GM13977 (cell line): ENCODE data around the gene FGD1.

Experiments used
- DNase-seq: peaks from one replicate; pipeline ENCODE4 v3.0.0; 2012; ENCODE audit warnings: low spot score
- in situ Hi-C: fragments of 300-500 bp; cut with MboI; formaldehyde crosslinking; loops from one replicate; pipeline ENCODE4 v1.12.0; 2022; ENCODE audit warnings: low sequenced_read_pairs, low pct_unique_long_range_greater_than_20kb, mixed read lengths, inconsistent platforms; ENCODE audit not compliant: unreplicated experiment
- TF ChIP-seq, protein P1 (sequence below): IDR thresholded peaks from 2 replicates; pipeline ENCODE4 v1.5.1; 2012; ENCODE audit warnings: mild to moderate bottlenecking, control low read depth; ENCODE audit not compliant: insufficient read depth; ENCODE audit errors: extremely low read depth, missing control alignments

The FGD1 gene

DNA sequence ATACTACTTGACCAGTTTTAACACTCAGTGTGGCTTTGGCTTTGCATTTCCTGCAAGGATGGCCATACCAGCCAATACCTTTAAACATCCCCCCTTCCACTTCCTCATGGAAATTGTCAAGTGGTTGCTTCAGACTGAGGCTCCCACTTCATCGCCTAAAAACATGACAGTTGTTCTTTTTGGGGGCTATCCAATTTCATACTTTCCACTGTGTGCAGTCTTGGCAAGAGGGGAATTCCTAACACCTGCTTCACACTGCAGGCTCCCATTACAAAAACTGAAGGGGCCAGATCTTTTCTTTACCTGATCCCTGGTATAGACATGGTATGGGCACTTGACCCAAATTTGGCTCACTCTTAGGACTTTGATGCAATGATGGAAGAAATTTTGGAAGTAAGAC lies 84.3 kb downstream of the FGD1 start:
- TF ChIP-seq, protein P1, sequence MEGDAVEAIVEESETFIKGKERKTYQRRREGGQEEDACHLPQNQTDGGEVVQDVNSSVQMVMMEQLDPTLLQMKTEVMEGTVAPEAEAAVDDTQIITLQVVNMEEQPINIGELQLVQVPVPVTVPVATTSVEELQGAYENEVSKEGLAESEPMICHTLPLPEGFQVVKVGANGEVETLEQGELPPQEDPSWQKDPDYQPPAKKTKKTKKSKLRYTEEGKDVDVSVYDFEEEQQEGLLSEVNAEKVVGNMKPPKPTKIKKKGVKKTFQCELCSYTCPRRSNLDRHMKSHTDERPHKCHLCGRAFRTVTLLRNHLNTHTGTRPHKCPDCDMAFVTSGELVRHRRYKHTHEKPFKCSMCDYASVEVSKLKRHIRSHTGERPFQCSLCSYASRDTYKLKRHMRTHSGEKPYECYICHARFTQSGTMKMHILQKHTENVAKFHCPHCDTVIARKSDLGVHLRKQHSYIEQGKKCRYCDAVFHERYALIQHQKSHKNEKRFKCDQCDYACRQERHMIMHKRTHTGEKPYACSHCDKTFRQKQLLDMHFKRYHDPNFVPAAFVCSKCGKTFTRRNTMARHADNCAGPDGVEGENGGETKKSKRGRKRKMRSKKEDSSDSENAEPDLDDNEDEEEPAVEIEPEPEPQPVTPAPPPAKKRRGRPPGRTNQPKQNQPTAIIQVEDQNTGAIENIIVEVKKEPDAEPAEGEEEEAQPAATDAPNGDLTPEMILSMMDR = no peak
- DNase-seq = no peak

DNA sequence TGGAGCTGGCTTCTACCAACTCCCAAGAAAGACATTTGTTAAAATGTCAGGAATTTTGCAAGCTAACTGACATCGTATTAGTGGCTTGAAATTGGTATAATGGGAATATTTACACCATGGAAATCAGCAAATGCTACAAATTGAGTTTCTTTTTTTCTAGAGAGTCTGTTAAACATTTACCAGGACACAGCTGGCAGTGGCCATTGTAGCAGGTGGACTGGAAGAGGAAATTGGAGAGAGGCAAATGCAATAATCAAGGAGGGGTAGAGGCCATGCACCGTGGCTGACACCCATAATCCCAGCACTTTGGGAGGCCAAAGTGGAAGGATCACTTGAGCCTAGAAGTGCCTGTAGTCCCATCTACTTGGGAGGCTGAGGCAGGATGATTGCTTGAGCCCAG lies 88.8 kb downstream of the FGD1 start:
- TF ChIP-seq, protein P1 = no peak
- in situ Hi-C loops = no loop called here
- DNase-seq = no peak

More for the DNA sequence above, 84.3 kb downstream of the FGD1 start:
- in situ Hi-C loops = no loop called here

DNA sequence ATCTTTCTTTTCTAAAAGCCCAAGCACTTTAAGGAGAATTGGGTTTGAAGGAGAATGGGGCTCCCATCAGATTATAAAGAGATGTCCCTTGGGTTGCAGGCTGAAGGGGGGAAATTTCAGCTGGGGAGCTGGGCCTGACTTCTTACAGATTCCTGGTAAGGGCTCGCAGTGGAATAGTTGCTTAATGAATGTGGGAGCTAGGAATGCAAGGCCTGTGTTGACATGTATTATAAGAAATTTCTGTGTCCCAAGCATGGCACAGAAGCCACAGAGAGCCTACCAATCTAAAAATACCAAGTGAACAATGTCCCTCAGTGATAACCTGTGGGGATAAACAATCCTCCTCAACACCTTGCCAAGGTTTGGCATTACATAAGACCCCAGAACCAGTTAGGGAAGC lies 98.9 kb downstream of the FGD1 start:
- no peak for DNase-seq
- TF ChIP-seq, protein P1 = no peak
- in situ Hi-C loops = no loop called here
